Panc1 (cell line): ENCODE data around the gene KRTAP4-1.
"Not testable (repeated sequence)": the region's sequence is repeated elsewhere in the genome, so short reads cannot be mapped to it uniquely, and the experiment has no call there.

Experiments used
- POLR2AphosphoS5 ChIP-seq: IDR thresholded peaks from 2 replicates; pipeline ENCODE4 v1.6.1; 2012; ENCODE audit warnings: mild to moderate bottlenecking, low read depth, low read length, moderate library complexity
- TCF7L2 ChIP-seq: IDR thresholded peaks from 2 replicates; pipeline ENCODE4 v1.6.1; 2011; ENCODE audit warnings: mild to moderate bottlenecking, low read depth, low read length, inconsistent platforms
- TF ChIP-seq, protein P1 (sequence below), 2 experiments: IDR thresholded peaks; 2 replicates each; pipeline ENCODE4 v1.6.1; 2011 to 2012; ENCODE audit warnings: low read depth in 2 of 2, control low read depth in 1 of 2, low read length in 1 of 2, mild to moderate bottlenecking in 1 of 2, moderate library complexity in 1 of 2; ENCODE audit not compliant: insufficient read depth in 1 of 2
- TF ChIP-seq, protein P2 (sequence below): fragments of 450-650 bp; IDR thresholded peaks from 2 replicates; pipeline ENCODE4 v1.5.1; 2017; ENCODE audit warnings: mild to moderate bottlenecking

DNA sequence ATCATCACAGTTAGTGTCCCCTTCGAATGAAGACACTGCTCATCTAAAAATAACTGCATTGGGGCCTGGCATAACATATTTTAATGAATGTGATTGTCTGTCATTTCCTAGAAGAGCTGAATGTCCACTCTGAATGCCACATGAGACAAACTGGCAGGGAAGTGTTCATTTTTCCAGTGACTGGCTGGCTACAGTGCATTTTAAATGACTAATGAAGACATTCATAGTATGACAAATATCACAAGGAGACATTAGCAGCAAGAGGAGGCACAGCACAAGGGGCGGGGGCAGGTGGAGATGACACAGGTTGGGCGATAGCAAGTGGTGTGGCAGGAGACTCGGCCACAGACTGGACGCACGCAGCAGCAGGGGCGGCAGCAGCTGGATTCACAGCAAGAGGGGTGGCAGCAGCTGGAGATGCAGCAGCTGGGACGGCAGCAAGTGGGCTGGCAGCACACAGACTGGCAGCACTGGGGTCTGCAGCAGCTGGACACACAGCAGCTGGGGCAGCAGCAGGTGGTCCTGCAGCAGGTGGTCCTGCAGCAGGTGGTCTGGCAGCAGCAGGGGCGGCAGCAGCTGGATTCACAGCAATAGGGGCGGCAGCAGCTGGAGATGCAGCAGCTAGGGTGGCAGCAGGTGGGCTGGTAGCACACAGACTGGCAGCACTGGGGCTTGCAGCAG, 35.6 kb downstream of the KRTAP4-1 start:
- TF ChIP-seq, protein P1, sequence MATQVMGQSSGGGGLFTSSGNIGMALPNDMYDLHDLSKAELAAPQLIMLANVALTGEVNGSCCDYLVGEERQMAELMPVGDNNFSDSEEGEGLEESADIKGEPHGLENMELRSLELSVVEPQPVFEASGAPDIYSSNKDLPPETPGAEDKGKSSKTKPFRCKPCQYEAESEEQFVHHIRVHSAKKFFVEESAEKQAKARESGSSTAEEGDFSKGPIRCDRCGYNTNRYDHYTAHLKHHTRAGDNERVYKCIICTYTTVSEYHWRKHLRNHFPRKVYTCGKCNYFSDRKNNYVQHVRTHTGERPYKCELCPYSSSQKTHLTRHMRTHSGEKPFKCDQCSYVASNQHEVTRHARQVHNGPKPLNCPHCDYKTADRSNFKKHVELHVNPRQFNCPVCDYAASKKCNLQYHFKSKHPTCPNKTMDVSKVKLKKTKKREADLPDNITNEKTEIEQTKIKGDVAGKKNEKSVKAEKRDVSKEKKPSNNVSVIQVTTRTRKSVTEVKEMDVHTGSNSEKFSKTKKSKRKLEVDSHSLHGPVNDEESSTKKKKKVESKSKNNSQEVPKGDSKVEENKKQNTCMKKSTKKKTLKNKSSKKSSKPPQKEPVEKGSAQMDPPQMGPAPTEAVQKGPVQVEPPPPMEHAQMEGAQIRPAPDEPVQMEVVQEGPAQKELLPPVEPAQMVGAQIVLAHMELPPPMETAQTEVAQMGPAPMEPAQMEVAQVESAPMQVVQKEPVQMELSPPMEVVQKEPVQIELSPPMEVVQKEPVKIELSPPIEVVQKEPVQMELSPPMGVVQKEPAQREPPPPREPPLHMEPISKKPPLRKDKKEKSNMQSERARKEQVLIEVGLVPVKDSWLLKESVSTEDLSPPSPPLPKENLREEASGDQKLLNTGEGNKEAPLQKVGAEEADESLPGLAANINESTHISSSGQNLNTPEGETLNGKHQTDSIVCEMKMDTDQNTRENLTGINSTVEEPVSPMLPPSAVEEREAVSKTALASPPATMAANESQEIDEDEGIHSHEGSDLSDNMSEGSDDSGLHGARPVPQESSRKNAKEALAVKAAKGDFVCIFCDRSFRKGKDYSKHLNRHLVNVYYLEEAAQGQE (IDR thresholded peaks at IDR 0.05; ENCODE audit: insufficient read depth in 1 of 2, low read depth in 2 of 2, low read length in 1 of 2): not testable (repeated sequence)
- TF ChIP-seq, protein P2, sequence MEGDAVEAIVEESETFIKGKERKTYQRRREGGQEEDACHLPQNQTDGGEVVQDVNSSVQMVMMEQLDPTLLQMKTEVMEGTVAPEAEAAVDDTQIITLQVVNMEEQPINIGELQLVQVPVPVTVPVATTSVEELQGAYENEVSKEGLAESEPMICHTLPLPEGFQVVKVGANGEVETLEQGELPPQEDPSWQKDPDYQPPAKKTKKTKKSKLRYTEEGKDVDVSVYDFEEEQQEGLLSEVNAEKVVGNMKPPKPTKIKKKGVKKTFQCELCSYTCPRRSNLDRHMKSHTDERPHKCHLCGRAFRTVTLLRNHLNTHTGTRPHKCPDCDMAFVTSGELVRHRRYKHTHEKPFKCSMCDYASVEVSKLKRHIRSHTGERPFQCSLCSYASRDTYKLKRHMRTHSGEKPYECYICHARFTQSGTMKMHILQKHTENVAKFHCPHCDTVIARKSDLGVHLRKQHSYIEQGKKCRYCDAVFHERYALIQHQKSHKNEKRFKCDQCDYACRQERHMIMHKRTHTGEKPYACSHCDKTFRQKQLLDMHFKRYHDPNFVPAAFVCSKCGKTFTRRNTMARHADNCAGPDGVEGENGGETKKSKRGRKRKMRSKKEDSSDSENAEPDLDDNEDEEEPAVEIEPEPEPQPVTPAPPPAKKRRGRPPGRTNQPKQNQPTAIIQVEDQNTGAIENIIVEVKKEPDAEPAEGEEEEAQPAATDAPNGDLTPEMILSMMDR: not testable (repeated sequence)
- not testable (repeated sequence) for TF ChIP-seq POLR2AphosphoS5, TCF7L2
